NCI-H2196 treated with DMSO at 0.1 percent for 48 hours (cell line): ENCODE measurements around the gene CAMK1.

Source experiments
- DNase-seq: peaks from one replicate; lab custom pipeline; 2025; ENCODE audit not compliant: unreplicated experiment; lab: John Stamatoyannopoulos, UW

Gene CAMK1

GRCh38 chr3:9712415-9712814, 57.3 kb downstream of the CAMK1 start:
- no peak for DNase-seq

- DNase-seq: no peak
Measured at GRCh38 chr3:9710174-9710739, 59.5 kb downstream of the CAMK1 start.
